Astrocyte (in vitro differentiated cells and primary cell): ENCODE data around the gene SNX30.

Experiments
- CTCF ChIP-seq: IDR thresholded peaks from 2 replicates; pipeline ENCODE4 v1.5.1; 2011; ENCODE audit warnings: low read depth, mild to moderate bottlenecking, inconsistent platforms, low read length, moderate library complexity; ENCODE audit not compliant: insufficient read depth
- EZH2 ChIP-seq: IDR thresholded peaks from 2 replicates; pipeline ENCODE4 v1.6.1; 2012; ENCODE audit warnings: mild to moderate bottlenecking, low read length, inconsistent platforms; ENCODE audit not compliant: insufficient read depth

GRCh38 chr9:112869917-112870316 lies 119.4 kb downstream of the SNX30 start:
- TF ChIP-seq CTCF (no peak), EZH2 (no peak)
